K562 (cell line): Measurements from ENCODE around the gene SKA3. TPM values are rescaled to one million over a fixed set of nuclear protein-coding genes. Genes with fewer than 3 reads are reported as not detected.

ENCODE experiments used
- ATAC-seq: fragments of 200-7000 bp; cut with Tn5 transposase; 3 replicates; pipeline ENCODE4 v1.9.1; 2020; ENCODE audit warnings: moderate library complexity
- BruUV-seq: library from RNA; stranded (reverse); fragments of 400-500 nt; replicated peaks from 2 replicates; lab custom pipeline; 2021; lab: Mats Ljungman, UMichigan
- CTCF ChIA-PET: fragments of 300-600 bp; formaldehyde crosslinking; extraction: SDS; loops from one replicate; lab custom pipeline; 2021; ENCODE audit warnings: low intra/inter-chr PET ratio; lab: Yijun Ruan, JAX
- POLR2A ChIA-PET: fragments of 300-600, 350-650 bp; sonication (Branson Sonifier 250); formaldehyde crosslinking; extraction: SDS; loops from one replicate; lab custom pipeline; 2021; ENCODE audit warnings: antibody characterized with exemption, inconsistent platforms; lab: Yijun Ruan, JAX
- DNase-seq, 4 experiments: peaks; one replicate each; pipeline versions ENCODE4 v3.0.0 to v3.0.0-alpha.2; 2011 to 2018; ENCODE audit warnings: low spot score in 3 of 4, mixed read lengths in 3 of 4; ENCODE audit errors: extremely low read depth in 1 of 4
- FAIRE-seq: peaks from 2 replicates; lab custom pipeline; 2011; peaks lifted over from hg19 to GRCh38; lab: Jason Lieb, UNC
- H2AFZ ChIP-seq: 2 replicates; pipeline ENCODE4 v1.6.0; 2011; ENCODE audit warnings: low read depth, low read length, control low read depth, inconsistent platforms
- H3K27ac ChIP-seq: fragments of 200-600 bp; 3 replicates; pipeline ENCODE4 v1.8.0; 2011; ENCODE audit warnings: low read depth, mild to moderate bottlenecking, control low read depth, inconsistent platforms, low read length, moderate library complexity, mixed read lengths; ENCODE audit errors: extremely low read depth
- H3K27me3 ChIP-seq, 2 experiments: fragments of 300-600 bp in 1 of 2; 2 replicates in 1 of 2; 3 replicates in 1 of 2; pipeline versions ENCODE4 v1.6.0 to v1.8.0; 2011; ENCODE audit warnings: inconsistent platforms in 2 of 2, low read length in 2 of 2, mild to moderate bottlenecking in 1 of 2, mixed read lengths in 1 of 2, moderate library complexity in 1 of 2; ENCODE audit not compliant: control insufficient read depth in 2 of 2, insufficient read depth in 2 of 2
- H3K36me3 ChIP-seq: fragments of 300-600 bp; 3 replicates; pipeline ENCODE4 v1.8.0; 2011; ENCODE audit warnings: mild to moderate bottlenecking, low read length, inconsistent platforms; ENCODE audit not compliant: control insufficient read depth, insufficient read depth
- H3K4me1 ChIP-seq, 2 experiments: fragments of 200-600 bp in 1 of 2; replicated peaks in 1 of 2; 2 replicates in 1 of 2; 3 replicates in 1 of 2; pipeline versions ENCODE4 v1.5.1 to v1.8.0; 2011; ENCODE audit warnings: inconsistent platforms in 2 of 2, low read length in 2 of 2, mild to moderate bottlenecking in 1 of 2, mixed read lengths in 1 of 2, moderate library complexity in 1 of 2; ENCODE audit not compliant: control insufficient read depth in 2 of 2, insufficient read depth in 2 of 2
- H3K4me2 ChIP-seq: 2 replicates; pipeline ENCODE4 v1.6.1; 2011; ENCODE audit warnings: low read length, control low read depth, inconsistent platforms, mixed read lengths; ENCODE audit not compliant: insufficient read depth
- H3K4me3 ChIP-seq: fragments of 200-600 bp; sonication (generic), shearing (Covaris generic); 2 replicates; pipeline ENCODE4 v1.5.1; 2016; ENCODE audit warnings: control low read depth, inconsistent platforms
- H3K79me2 ChIP-seq: fragments of 200-600 bp; 3 replicates; pipeline ENCODE4 v1.8.0; 2011; ENCODE audit warnings: low read length, inconsistent platforms; ENCODE audit not compliant: control insufficient read depth, insufficient read depth
- H3K9ac ChIP-seq, 2 experiments: 2 replicates each; pipeline versions ENCODE4 v1.6.0 to v1.6.1; 2011; ENCODE audit warnings: low read depth in 2 of 2, low read length in 2 of 2, control low read depth in 1 of 2, inconsistent platforms in 1 of 2, mild to moderate bottlenecking in 1 of 2, mixed read lengths in 1 of 2; ENCODE audit not compliant: insufficient read depth in 1 of 2
- H3K9me1 ChIP-seq: one replicate; pipeline ENCODE4 v1.6.0; 2011; ENCODE audit warnings: inconsistent platforms, mild to moderate bottlenecking, low read length, moderate library complexity; ENCODE audit not compliant: control insufficient read depth, insufficient read depth
- H3K9me3 ChIP-seq: replicated peaks from 2 replicates; pipeline ENCODE4 v1.5.1; 2011; ENCODE audit warnings: low read depth, low read length, inconsistent platforms; ENCODE audit not compliant: control insufficient read depth, insufficient read depth
- H4K20me1 ChIP-seq: replicated peaks from 2 replicates; pipeline ENCODE4 v1.6.1; 2011; ENCODE audit warnings: low read length, inconsistent platforms, mixed read lengths; ENCODE audit not compliant: control insufficient read depth, insufficient read depth
- CBX1 ChIP-seq: sonication (generic); IDR thresholded peaks from 2 replicates; pipeline ENCODE4 v1.6.1; 2016; ENCODE audit warnings: antibody characterized with exemption, low read depth, mild to moderate bottlenecking
- EHMT2 ChIP-seq: fragments of 450-650 bp; IDR thresholded peaks from 2 replicates; pipeline ENCODE4 v1.6.1; 2018; ENCODE audit warnings: antibody characterized with exemption
- ERF ChIP-seq: fragments of 450-650 bp; formaldehyde crosslinking; IDR thresholded peaks from 2 replicates; pipeline ENCODE4 v1.4.0; 2020; ENCODE audit warnings: mild to moderate bottlenecking, mixed read lengths
- EZH2 ChIP-seq: IDR thresholded peaks from 2 replicates; pipeline ENCODE4 v1.6.1; 2012; ENCODE audit warnings: low read depth, mild to moderate bottlenecking, inconsistent platforms, low read length, borderline replicate concordance
- FOXA3 ChIP-seq, 2 experiments: fragments of 450-650 bp in 1 of 2; sonication (generic) in 1 of 2; formaldehyde crosslinking; IDR thresholded peaks in 1 of 2; conservative IDR thresholded peaks in 1 of 2; 2 replicates each; pipeline versions ENCODE4 v1.4.0 to v1.8.0; 2020 to 2022; ENCODE audit warnings: mild to moderate bottlenecking in 2 of 2, missing genetic modification reagents in 1 of 2
- MTA1 ChIP-seq: fragments of 450-650 bp; IDR thresholded peaks from 2 replicates; pipeline ENCODE4 v1.6.1; 2017; ENCODE audit warnings: borderline replicate concordance
- MTA2 ChIP-seq: fragments of 450-650 bp; IDR thresholded peaks from 2 replicates; pipeline ENCODE4 v1.6.1; 2016; ENCODE audit warnings: low read depth
- NR3C1 ChIP-seq: sonication (generic); formaldehyde crosslinking; IDR thresholded peaks from 2 replicates; pipeline ENCODE4 v1.8.1; 2022; ENCODE audit warnings: missing genetic modification reagents
- ZNF274 ChIP-seq: IDR thresholded peaks from 2 replicates; pipeline ENCODE4 v1.6.1; 2011; ENCODE audit warnings: low read depth, mild to moderate bottlenecking, low read length, moderate library complexity, borderline replicate concordance
- ZNF780A ChIP-seq: fragments of 250-450 bp; sonication (Bioruptor Pico); IDR thresholded peaks from 2 replicates; pipeline ENCODE4 v1.5.0; 2021; ENCODE audit warnings: mild to moderate bottlenecking
- WGBS: fragments of 100-300 bp; shearing (Covaris generic); methylation state at CpG from one replicate; pipeline ENCODE4 v1.1.6; 2016; ENCODE audit warnings: low coverage, mixed read lengths; ENCODE audit not compliant: insufficient coverage; ENCODE audit errors: missing lambda C conversion rate; 5-methylcytosine and 5-hydroxymethylcytosine counted together
- in situ Hi-C: fragments of 300-500 bp; cut with MboI; formaldehyde crosslinking; loops from 4 replicates; pipeline ENCODE4 v1.15.0; 2018; ENCODE audit warnings: inconsistent platforms, mixed read lengths
- intact Hi-C: fragments of 100-400 bp; cut with micrococcal nuclease; formaldehyde crosslinking; loops from 2 replicates; pipeline ENCODE4 v1.14.2; 2022
- polyA plus RNA-seq, 8 experiments: library from polyadenylated mRNA; depleted of rRNA in 4 of 8; stranded (reverse) in 5 of 8; unstranded in 3 of 8; fragments of >200 nt; fragmentation: Nextera tagmentation in 2 of 8; fragmentation: Illumina TruSeq in 1 of 8; extraction: Ambion mirVana in 2 of 8; extraction: Trizol in 1 of 8; gene quantifications; 2 replicates each; pipeline versions ENCODE4 v1.2.1 to v1.2.3, GENCODE V29; 2011 to 2014; ENCODE audit warnings: inconsistent platforms in 1 of 8, missing spikeins in 1 of 8
- total RNA-seq, 7 experiments: library from RNA; depleted of rRNA in 6 of 7; stranded (reverse); fragments of >200 nt in 6 of 7; fragmentation: Illumina TruSeq in 2 of 7; extraction: Trizol in 2 of 7; gene quantifications; 2 replicates each; pipeline versions ENCODE4 v1.2.1 to v1.2.3, GENCODE V29; 2011 to 2021; ENCODE audit warnings: low replicate concordance in 1 of 7
- TF ChIP-seq, protein P1 (sequence below): fragments of 250-450 bp; sonication (Bioruptor Pico); IDR thresholded peaks from 2 replicates; pipeline ENCODE4 v1.8.0; 2021; ENCODE audit warnings: moderate library complexity, mild to moderate bottlenecking, inconsistent platforms
- TF ChIP-seq, protein P2 (sequence below): sonication (generic); IDR thresholded peaks from 2 replicates; pipeline ENCODE4 v1.6.1; 2016
- TF ChIP-seq, protein P3 (sequence below): fragments of 450-650 bp; IDR thresholded peaks from 2 replicates; pipeline ENCODE4 v1.7.1; 2018; ENCODE audit warnings: mild to moderate bottlenecking, low read depth; ENCODE audit not compliant: partially characterized antibody
- TF ChIP-seq, protein P4 (sequence below): fragments of 450-650 bp; formaldehyde crosslinking; IDR thresholded peaks from 2 replicates; pipeline ENCODE4 v1.4.0; 2020; ENCODE audit warnings: mild to moderate bottlenecking, moderate library complexity
- TF ChIP-seq, protein P5 (sequence below): sonication (generic); formaldehyde crosslinking; IDR thresholded peaks from 2 replicates; pipeline ENCODE4 v1.8.0; 2022; ENCODE audit warnings: mild to moderate bottlenecking, missing genetic modification reagents, borderline replicate concordance

SKA3 gene
- total and polyA plus RNA-seq, 9 of the 15 experiments (the other 6 are each of a cell fraction or from before 2014, with no cell fraction given): 17.0 to 53.3 (median 29.9) TPM

DNA sequence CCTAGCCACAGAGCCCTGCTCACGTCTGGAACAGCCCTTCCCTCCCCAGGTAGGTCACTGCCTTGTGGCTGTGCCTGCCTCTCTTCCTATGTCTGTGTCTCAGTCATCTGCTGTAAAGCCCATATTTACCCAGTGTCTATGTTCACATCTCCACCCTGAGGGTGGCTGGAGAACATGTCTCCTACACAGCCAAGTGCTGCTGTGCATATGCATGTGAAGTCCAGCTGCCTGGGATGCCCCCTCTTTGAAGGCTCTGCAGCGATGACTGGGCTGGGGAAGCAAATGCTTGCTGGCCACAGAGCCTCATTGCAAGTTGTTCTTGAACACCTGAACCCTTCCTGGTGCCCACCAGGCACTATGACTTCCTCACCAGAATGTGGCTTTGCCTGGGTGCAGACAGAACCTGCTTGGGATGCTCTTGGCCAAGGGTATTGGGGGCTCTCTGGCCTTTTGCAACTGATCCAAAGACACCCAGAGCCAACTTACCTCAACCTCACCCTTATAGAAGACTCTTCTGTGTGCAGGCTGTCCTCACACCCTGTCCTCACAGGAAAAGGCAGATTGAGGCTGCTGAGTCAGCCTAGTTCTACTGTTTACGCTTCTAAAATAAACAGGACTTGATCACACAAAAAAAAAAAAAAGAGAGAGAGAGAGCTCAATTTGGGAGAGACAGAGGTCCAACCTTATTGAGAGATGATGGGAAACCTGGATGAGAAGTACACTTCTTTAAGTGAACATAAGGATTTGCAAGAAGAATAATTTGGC lies 26.6 kb upstream of the SKA3 start:
- Histone ChIP-seq H3K4me1 (no peaks in the 10 kb centered on the region), H3K9ac (no peak overlapping the region), H3K27ac (no peak overlapping the region), H4K20me1 (no peaks in the 10 kb centered on the region), H3K36me3 (no peaks in the 10 kb centered on the region), H3K4me3 (no peak overlapping the region), H3K9me3 (no peaks in the 10 kb centered on the region), H3K9me1 (no peaks in the 10 kb centered on the region), H3K79me2 (no peaks in the 10 kb centered on the region), H2AFZ (no peak overlapping the region), H3K4me2 (no peak overlapping the region), H3K27me3 (0 out of 5 replicates have a peak, but pooled peaks cover 0 to 4% of the 10 kb centered on the region in 2 experiments)
- ChIA-PET CTCF (no interaction called here), POLR2A (no interaction called here)
- DNase-seq: no peak
- FAIRE-seq: no peak
- intact Hi-C loops: no loop called here
- no peak for ATAC-seq
- WGBS: 0% methylated on average over 3 of the region's 3 CpGs
- no TSS peak for BruUV-seq
- in situ Hi-C loops: no loop called here
- TF ChIP-seq NR3C1 (no peak), FOXA3 (CRISPR knock-in tag; conservative IDR thresholded peaks at IDR 0.05 in 1 of 2, IDR thresholded peaks at IDR 0.05 in 1 of 2) (no peak), CBX1 (no peak), ZNF274 (no peak), ERF (CRISPR knock-in tag) (no peak), EHMT2 (no peak), ZNF780A (CRISPR knock-in tag) (no peak), EZH2 (no peak), MTA2 (no peak), MTA1 (no peak)
- TF ChIP-seq, protein P1, sequence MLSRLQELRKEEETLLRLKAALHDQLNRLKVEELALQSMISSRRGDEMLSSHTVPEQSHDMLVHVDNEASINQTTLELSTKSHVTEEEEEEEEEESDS (CRISPR knock-in tag): no peak
- TF ChIP-seq, protein P2, sequence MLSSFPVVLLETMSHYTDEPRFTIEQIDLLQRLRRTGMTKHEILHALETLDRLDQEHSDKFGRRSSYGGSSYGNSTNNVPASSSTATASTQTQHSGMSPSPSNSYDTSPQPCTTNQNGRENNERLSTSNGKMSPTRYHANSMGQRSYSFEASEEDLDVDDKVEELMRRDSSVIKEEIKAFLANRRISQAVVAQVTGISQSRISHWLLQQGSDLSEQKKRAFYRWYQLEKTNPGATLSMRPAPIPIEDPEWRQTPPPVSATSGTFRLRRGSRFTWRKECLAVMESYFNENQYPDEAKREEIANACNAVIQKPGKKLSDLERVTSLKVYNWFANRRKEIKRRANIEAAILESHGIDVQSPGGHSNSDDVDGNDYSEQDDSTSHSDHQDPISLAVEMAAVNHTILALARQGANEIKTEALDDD: no peak
- TF ChIP-seq, protein P3, sequence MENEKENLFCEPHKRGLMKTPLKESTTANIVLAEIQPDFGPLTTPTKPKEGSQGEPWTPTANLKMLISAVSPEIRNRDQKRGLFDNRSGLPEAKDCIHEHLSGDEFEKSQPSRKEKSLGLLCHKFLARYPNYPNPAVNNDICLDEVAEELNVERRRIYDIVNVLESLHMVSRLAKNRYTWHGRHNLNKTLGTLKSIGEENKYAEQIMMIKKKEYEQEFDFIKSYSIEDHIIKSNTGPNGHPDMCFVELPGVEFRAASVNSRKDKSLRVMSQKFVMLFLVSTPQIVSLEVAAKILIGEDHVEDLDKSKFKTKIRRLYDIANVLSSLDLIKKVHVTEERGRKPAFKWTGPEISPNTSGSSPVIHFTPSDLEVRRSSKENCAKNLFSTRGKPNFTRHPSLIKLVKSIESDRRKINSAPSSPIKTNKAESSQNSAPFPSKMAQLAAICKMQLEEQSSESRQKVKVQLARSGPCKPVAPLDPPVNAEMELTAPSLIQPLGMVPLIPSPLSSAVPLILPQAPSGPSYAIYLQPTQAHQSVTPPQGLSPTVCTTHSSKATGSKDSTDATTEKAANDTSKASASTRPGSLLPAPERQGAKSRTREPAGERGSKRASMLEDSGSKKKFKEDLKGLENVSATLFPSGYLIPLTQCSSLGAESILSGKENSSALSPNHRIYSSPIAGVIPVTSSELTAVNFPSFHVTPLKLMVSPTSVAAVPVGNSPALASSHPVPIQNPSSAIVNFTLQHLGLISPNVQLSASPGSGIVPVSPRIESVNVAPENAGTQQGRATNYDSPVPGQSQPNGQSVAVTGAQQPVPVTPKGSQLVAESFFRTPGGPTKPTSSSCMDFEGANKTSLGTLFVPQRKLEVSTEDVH: no peak
- TF ChIP-seq, protein P4, sequence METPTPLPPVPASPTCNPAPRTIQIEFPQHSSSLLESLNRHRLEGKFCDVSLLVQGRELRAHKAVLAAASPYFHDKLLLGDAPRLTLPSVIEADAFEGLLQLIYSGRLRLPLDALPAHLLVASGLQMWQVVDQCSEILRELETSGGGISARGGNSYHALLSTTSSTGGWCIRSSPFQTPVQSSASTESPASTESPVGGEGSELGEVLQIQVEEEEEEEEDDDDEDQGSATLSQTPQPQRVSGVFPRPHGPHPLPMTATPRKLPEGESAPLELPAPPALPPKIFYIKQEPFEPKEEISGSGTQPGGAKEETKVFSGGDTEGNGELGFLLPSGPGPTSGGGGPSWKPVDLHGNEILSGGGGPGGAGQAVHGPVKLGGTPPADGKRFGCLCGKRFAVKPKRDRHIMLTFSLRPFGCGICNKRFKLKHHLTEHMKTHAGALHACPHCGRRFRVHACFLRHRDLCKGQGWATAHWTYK (CRISPR knock-in tag): no peak
- TF ChIP-seq, protein P5, sequence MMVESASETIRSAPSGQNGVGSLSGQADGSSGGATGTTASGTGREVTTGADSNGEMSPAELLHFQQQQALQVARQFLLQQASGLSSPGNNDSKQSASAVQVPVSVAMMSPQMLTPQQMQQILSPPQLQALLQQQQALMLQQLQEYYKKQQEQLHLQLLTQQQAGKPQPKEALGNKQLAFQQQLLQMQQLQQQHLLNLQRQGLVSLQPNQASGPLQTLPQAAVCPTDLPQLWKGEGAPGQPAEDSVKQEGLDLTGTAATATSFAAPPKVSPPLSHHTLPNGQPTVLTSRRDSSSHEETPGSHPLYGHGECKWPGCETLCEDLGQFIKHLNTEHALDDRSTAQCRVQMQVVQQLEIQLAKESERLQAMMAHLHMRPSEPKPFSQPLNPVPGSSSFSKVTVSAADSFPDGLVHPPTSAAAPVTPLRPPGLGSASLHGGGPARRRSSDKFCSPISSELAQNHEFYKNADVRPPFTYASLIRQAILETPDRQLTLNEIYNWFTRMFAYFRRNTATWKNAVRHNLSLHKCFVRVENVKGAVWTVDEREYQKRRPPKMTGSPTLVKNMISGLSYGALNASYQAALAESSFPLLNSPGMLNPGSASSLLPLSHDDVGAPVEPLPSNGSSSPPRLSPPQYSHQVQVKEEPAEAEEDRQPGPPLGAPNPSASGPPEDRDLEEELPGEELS: no peak
